ENCODE results near the gene MMP19.
"Not testable (repeated sequence)": the region's sequence is repeated elsewhere in the genome, so short reads cannot be mapped to it uniquely, and the experiment has no call there.

Gene MMP19

GRCh38 chr12:55843431-55843830 lies 695 bp upstream of the MMP19 start:
- DNase-seq (ENCODE audit: low spot score): no peak

- DNase-seq (ENCODE audit: low spot score): no peak
Measured at GRCh38 chr12:55840581-55841351, 2.0 kb downstream of the MMP19 start.

GRCh38 chr12:55839345-55840140 lies 3.2 kb downstream of the MMP19 start:
- no peak for DNase-seq (ENCODE audit: low spot score)

- DNase-seq (ENCODE audit: low spot score): no peak
Measured at GRCh38 chr12:55838361-55838760, 4.4 kb downstream of the MMP19 start.

- not testable (repeated sequence) for DNase-seq (ENCODE audit: low spot score)
Measured at GRCh38 chr12:55834400-55834799, 8.3 kb downstream of the MMP19 start.

- DNase-seq (ENCODE audit: low spot score): no peak
Measured at GRCh38 chr12:55833056-55833455, 9.7 kb downstream of the MMP19 start.

GRCh38 chr12:55831447-55831815 lies 11.3 kb downstream of the MMP19 start:
- no peak for DNase-seq (ENCODE audit: low spot score)

- peak; percentile 41 for DNase-seq (ENCODE audit: low spot score)
Measured at GRCh38 chr12:55830601-55831446, 11.9 kb downstream of the MMP19 start.

- peak; percentile 7 for DNase-seq (ENCODE audit: low spot score)
Measured at GRCh38 chr12:55829967-55830600, 12.7 kb downstream of the MMP19 start.

GRCh38 chr12:55828357-55828756 lies 14.4 kb downstream of the MMP19 start:
- no peak for DNase-seq (ENCODE audit: low spot score)

- DNase-seq (ENCODE audit: low spot score): no peak
Measured at GRCh38 chr12:55827806-55828205, 14.9 kb downstream of the MMP19 start.

GRCh38 chr12:55824726-55825125 lies 18.0 kb downstream of the MMP19 start:
- DNase-seq (ENCODE audit: low spot score): no peak

GRCh38 chr12:55823419-55823818 lies 19.3 kb downstream of the MMP19 start:
- no peak for DNase-seq (ENCODE audit: low spot score)

- DNase-seq (ENCODE audit: low spot score): no peak
Measured at GRCh38 chr12:55822228-55822627, 20.5 kb downstream of the MMP19 start.

GRCh38 chr12:55820679-55821078 lies 22.1 kb downstream of the MMP19 start:
- no peak for DNase-seq (ENCODE audit: low spot score)

- DNase-seq (ENCODE audit: low spot score): no peak
Measured at GRCh38 chr12:55818886-55819285, 23.9 kb downstream of the MMP19 start.

GRCh38 chr12:55818140-55818728 lies 24.5 kb downstream of the MMP19 start:
- DNase-seq (ENCODE audit: low spot score): no peak

GRCh38 chr12:55817345-55818139 lies 25.2 kb downstream of the MMP19 start, which contains the start of the genes ORMDL2 and SARNP:
Gene ORMDL2, plus strand, starts transcription at chr12:55818041. Its CDS starts 959 bp downstream, at chr12:55819000.
Gene SARNP, minus strand, starts transcription at chr12:55817724. Its CDS starts 23 bp downstream, at chr12:55817701.
- peak; percentile 99 for DNase-seq (ENCODE audit: low spot score)

- no peak for DNase-seq (ENCODE audit: low spot score)
Measured at GRCh38 chr12:55816881-55817344, 25.8 kb downstream of the MMP19 start.

GRCh38 chr12:55815473-55815872 lies 27.3 kb downstream of the MMP19 start:
- no peak for DNase-seq (ENCODE audit: low spot score)
